GM12878 (cell line): ENCODE measurements around the gene CACNA1H. TPM values are rescaled to one million over a fixed set of nuclear protein-coding genes. Genes with fewer than 3 reads are reported as not detected.

ENCODE experiments used
- ATAC-seq: fragments of 200-7000 bp; cut with Tn5 transposase; 3 replicates; pipeline ENCODE4 v1.9.1; 2020; ENCODE audit warnings: mild to moderate bottlenecking, moderate library complexity
- BruUV-seq: library from RNA; stranded (reverse); fragments of 400-500 nt; replicated peaks from 2 replicates; lab custom pipeline; 2021; lab: Mats Ljungman, UMichigan
- CTCF ChIA-PET: fragments of 300-600 bp; sonication (Branson Sonifier 250); formaldehyde crosslinking; extraction: SDS; loops from one replicate; lab custom pipeline; 2021; ENCODE audit warnings: inconsistent platforms; lab: Yijun Ruan, JAX
- POLR2A ChIA-PET: fragments of 350-600 bp; formaldehyde crosslinking; extraction: SDS; loops from one replicate; lab custom pipeline; 2021; ENCODE audit warnings: inconsistent platforms; lab: Charles Lee
- RAD21 ChIA-PET: fragments of 300-600 bp; sonication (Branson Sonifier 250); formaldehyde crosslinking; loops from one replicate; lab custom pipeline; 2023; ENCODE audit warnings: antibody characterized with exemption; ENCODE audit not compliant: unreplicated experiment; lab: Charles Lee
- SMC1A ChIA-PET: fragments of 300-600 bp; sonication (Branson Sonifier 250); formaldehyde crosslinking; loops from one replicate; lab custom pipeline; 2023; ENCODE audit not compliant: unreplicated experiment, uncharacterized antibody; lab: Charles Lee
- DNase-seq: peaks from one replicate; pipeline ENCODE4 v3.0.0-alpha.2; 2011; ENCODE audit warnings: low read depth, low spot score
- FAIRE-seq: peaks from 3 replicates; lab custom pipeline; 2011; peaks lifted over from hg19 to GRCh38; lab: Jason Lieb, UNC
- H2AFZ ChIP-seq: 2 replicates; pipeline ENCODE4 v1.6.0; 2011; ENCODE audit warnings: low read depth, low read length, control low read depth; ENCODE audit not compliant: control insufficient read depth
- H3K27ac ChIP-seq: 2 replicates; pipeline ENCODE4 v1.5.1; 2011; ENCODE audit warnings: control low read depth; ENCODE audit not compliant: control insufficient read depth, insufficient read depth
- H3K27me3 ChIP-seq, 2 experiments: replicated peaks in 1 of 2; 2 replicates each; pipeline versions ENCODE4 v1.6.0 to v1.6.1; 2011; ENCODE audit warnings: low read length in 1 of 2; ENCODE audit not compliant: control insufficient read depth in 2 of 2, insufficient read depth in 2 of 2
- H3K36me3 ChIP-seq, 2 experiments: 2 replicates each; pipeline ENCODE4 v1.5.1; 2011; ENCODE audit warnings: low read length in 1 of 2; ENCODE audit not compliant: control insufficient read depth in 2 of 2, insufficient read depth in 2 of 2
- H3K4me1 ChIP-seq: 2 replicates; pipeline ENCODE4 v1.6.1; 2011; ENCODE audit warnings: mild to moderate bottlenecking, low read length, moderate library complexity, mixed read lengths; ENCODE audit not compliant: control insufficient read depth, insufficient read depth
- H3K4me2 ChIP-seq: 2 replicates; pipeline ENCODE4 v1.6.0; 2011; ENCODE audit warnings: control low read depth; ENCODE audit not compliant: control insufficient read depth, insufficient read depth
- H3K4me3 ChIP-seq: fragments of 200-600 bp; sonication (generic); 2 replicates; pipeline ENCODE4 v1.5.1; 2016
- H3K79me2 ChIP-seq: 2 replicates; pipeline ENCODE4 v1.6.0; 2011; ENCODE audit warnings: low read length; ENCODE audit not compliant: control insufficient read depth, insufficient read depth
- H3K9ac ChIP-seq: 2 replicates; pipeline ENCODE4 v1.8.0; 2011; ENCODE audit warnings: low read length, control low read depth, mixed read lengths; ENCODE audit not compliant: control insufficient read depth, insufficient read depth
- H3K9me3 ChIP-seq: replicated peaks from 3 replicates; pipeline ENCODE4 v1.5.1; 2011; ENCODE audit warnings: mild to moderate bottlenecking, low read length; ENCODE audit not compliant: control insufficient read depth, insufficient read depth
- H4K20me1 ChIP-seq: 2 replicates; pipeline ENCODE4 v1.6.0; 2011; ENCODE audit not compliant: control insufficient read depth, insufficient read depth
- BCL3 ChIP-seq: IDR thresholded peaks from 2 replicates; pipeline ENCODE4 v1.6.1; 2011; ENCODE audit warnings: borderline replicate concordance, low read depth, mild to moderate bottlenecking, moderate library complexity, low read length; ENCODE audit not compliant: insufficient read depth, poor library complexity, severe bottlenecking
- CHD1 ChIP-seq: IDR thresholded peaks from 2 replicates; pipeline ENCODE4 v1.6.1; 2012; ENCODE audit warnings: low read depth, low read length, improper control_type of control experiment
- KLF5 ChIP-seq: fragments of 450-650 bp; IDR thresholded peaks from 2 replicates; pipeline ENCODE4 v1.6.1; 2014; ENCODE audit warnings: mild to moderate bottlenecking; ENCODE audit not compliant: partially characterized antibody
- POLR2A ChIP-seq: IDR thresholded peaks from 2 replicates; pipeline ENCODE4 v1.6.1; 2011; ENCODE audit warnings: low read depth, mild to moderate bottlenecking, low read length
- SKIL ChIP-seq: fragments of 450-650 bp; IDR thresholded peaks from 2 replicates; pipeline ENCODE4 v1.6.1; 2017; ENCODE audit warnings: mild to moderate bottlenecking, low read depth, inconsistent platforms; ENCODE audit not compliant: poor library complexity, severe bottlenecking
- ZNF384 ChIP-seq: IDR thresholded peaks from 2 replicates; pipeline ENCODE4 v1.6.1; 2012; ENCODE audit warnings: low read depth, mild to moderate bottlenecking, low read length, improper control_type of control experiment, borderline replicate concordance
- WGBS: methylation state at CpG from one replicate; pipeline ENCODE4 v1.1.6; 2016; ENCODE audit warnings: low lambda C conversion rate; ENCODE audit not compliant: insufficient replicate concordance, insufficient coverage; ENCODE audit errors: missing lambda C conversion rate; 5-methylcytosine and 5-hydroxymethylcytosine counted together
- in situ Hi-C: fragments of 300-500 bp; cut with MboI; formaldehyde crosslinking; loops from 9 replicates; pipeline ENCODE4 v1.14.3; 2018; ENCODE audit warnings: mixed read lengths
- intact Hi-C: fragments of 100-400 bp; cut with micrococcal nuclease; formaldehyde crosslinking; loops from one replicate; pipeline ENCODE4 v1.14.2; 2022; ENCODE audit not compliant: unreplicated experiment
- polyA plus RNA-seq, 11 experiments: library from polyadenylated mRNA; depleted of rRNA in 4 of 11; unstranded in 6 of 11; stranded (reverse) in 5 of 11; fragments of >200 nt; fragmentation: Nextera tagmentation in 4 of 11; fragmentation: Illumina TruSeq in 1 of 11; extraction: Ambion mirVana in 4 of 11; extraction: Trizol in 1 of 11; gene quantifications; 1 replicate in 1 of 11; 2 replicates in 10 of 11; pipeline versions ENCODE4 v1.2.1 to v1.2.3, GENCODE V29; 2011 to 2016; ENCODE audit warnings: inconsistent platforms in 2 of 11, missing spikeins in 2 of 11, low read depth in 1 of 11
- total RNA-seq, 4 experiments: library from RNA; depleted of rRNA in 3 of 4; stranded (reverse); fragments of >200 nt in 3 of 4; fragmentation: Illumina TruSeq in 1 of 4; extraction: Trizol in 1 of 4; gene quantifications; 2 replicates each; pipeline versions ENCODE4 v1.2.1 to v1.2.3, GENCODE V29; 2013 to 2021

CACNA1H gene
- total and polyA plus RNA-seq, 10 of the 15 experiments (the other 5 are each of a cell fraction or from before 2014, with no cell fraction given): 0.03 to 0.54 TPM; not detected in 8

- no peak overlapping the region for H3K9ac ChIP-seq
- POLR2A ChIA-PET: no interaction called here
- ATAC-seq: no peak
- no peaks in the 10 kb centered on the region for H3K36me3 ChIP-seq
- no TSS peak for BruUV-seq
- WGBS: 69% methylated on average over 11 of the region's 16 CpGs
- SMC1A ChIA-PET: no interaction called here
- FAIRE-seq: no peak
- intact Hi-C loops: no loop called here
- H3K9me3 ChIP-seq: no peaks in the 10 kb centered on the region
- H4K20me1 ChIP-seq: no peaks in the 10 kb centered on the region
- no peak for DNase-seq
- H3K27ac ChIP-seq: no peak overlapping the region
- RAD21 ChIA-PET: no interaction called here
- H3K79me2 ChIP-seq: no peaks in the 10 kb centered on the region
- no peaks in the 10 kb centered on the region; a peak in 1 of 4 replicates for H3K27me3 ChIP-seq
- no peak for TF ChIP-seq KLF5
- TF ChIP-seq BCL3: peak; percentile 51
- CTCF ChIA-PET: no interaction called here
- no peak overlapping the region for H3K4me3 ChIP-seq
- H3K4me2 ChIP-seq: no peak overlapping the region
- H3K4me1 ChIP-seq: no peaks in the 10 kb centered on the region
- H2AFZ ChIP-seq: no peak overlapping the region
- in situ Hi-C loops: no loop called here
Measured at GRCh38 chr16:1264345-1265089, 111.6 kb downstream of the CACNA1H start.

GRCh38 chr16:1265090-1265630, 112.3 kb downstream of the CACNA1H start:
- in situ Hi-C loops: no loop called here
- Histone ChIP-seq H3K4me2 (no peak overlapping the region), H3K9me3 (no peaks in the 10 kb centered on the region), H3K4me3 (no peak overlapping the region), H3K27ac (no peak overlapping the region), H4K20me1 (no peaks in the 10 kb centered on the region), H2AFZ (no peak overlapping the region), H3K36me3 (no peaks in the 10 kb centered on the region), H3K9ac (no peak overlapping the region), H3K4me1 (no peaks in the 10 kb centered on the region), H3K27me3 (no peaks in the 10 kb centered on the region; a peak in 1 of 4 replicates), H3K79me2 (no peaks in the 10 kb centered on the region)
- CTCF ChIA-PET: no interaction called here
- RAD21 ChIA-PET: no interaction called here
- FAIRE-seq (no peak), ATAC-seq (no peak), DNase-seq (no peak)
- intact Hi-C loops: no loop called here
- POLR2A ChIA-PET: no interaction called here
- SMC1A ChIA-PET: no interaction called here
- no TSS peak for BruUV-seq
- TF ChIP-seq POLR2A (no peak), ZNF384 (no peak), BCL3 (peak; percentile 0), SKIL (no peak), CHD1 (no peak)
- WGBS: 50% methylated on average over 13 of the region's 13 CpGs
